Heart left ventricle (tissue), 16 donors: Measurements from ENCODE around the gene KLHDC1. TPM values are rescaled to one million over a fixed set of nuclear protein-coding genes. Genes with fewer than 3 reads are reported as not detected.
A peak's percentile ranks its signal among the peaks of the same experiment; 100 is the strongest.

Source experiments
- ATAC-seq, 4 donors: fragments of 200-7000 bp; cut with Tn5 transposase; one replicate each; pipeline ENCODE4 v1.9.1; 2020 to 2022; ENCODE audit warnings: moderate library complexity in 4 of 4, mild to moderate bottlenecking in 3 of 4, moderate number of reproducible peaks in 1 of 4
- DNase-seq, 5 donors: peaks; one replicate each; pipeline ENCODE4 v3.0.0-alpha.2; 2020
- H3K27ac ChIP-seq, 12 donors: fragments of 200-600 bp; sonication (generic) in 4 of 12; one replicate each; pipeline versions ENCODE4 v1.5.0 to v1.8.0; 2016 to 2022; ENCODE audit warnings: mild to moderate bottlenecking in 2 of 12
- H3K27me3 ChIP-seq, 9 donors: fragments of 200-600 bp; sonication (generic) in 2 of 9; one replicate each; pipeline versions ENCODE4 v1.5.1 to v1.8.0; 2016 to 2022; ENCODE audit warnings: mild to moderate bottlenecking in 3 of 9
- H3K36me3 ChIP-seq, 9 donors: fragments of 200-600 bp; sonication (generic) in 2 of 9; one replicate each; pipeline versions ENCODE4 v1.5.0 to v1.8.0; 2018 to 2022; ENCODE audit warnings: mild to moderate bottlenecking in 2 of 9
- H3K4me1 ChIP-seq, 12 donors: fragments of 200-600 bp; sonication (generic) in 4 of 12; one replicate each; pipeline versions ENCODE4 v1.5.0 to v1.8.0; 2016 to 2022; ENCODE audit warnings: mild to moderate bottlenecking in 3 of 12
- H3K4me3 ChIP-seq, 12 donors: fragments of 200-600 bp; sonication (generic) in 4 of 12; one replicate each; pipeline versions ENCODE4 v1.5.0 to v1.8.0; 2017 to 2022; ENCODE audit warnings: mild to moderate bottlenecking in 9 of 12, moderate library complexity in 4 of 12
- H3K9me3 ChIP-seq, 12 donors: fragments of 200-600 bp; sonication (generic) in 4 of 12; one replicate each; pipeline versions ENCODE4 v1.5.0 to v1.8.0; 2016 to 2022; ENCODE audit warnings: mild to moderate bottlenecking in 1 of 12
- POLR2A ChIP-seq, 2 donors: fragments of 450-650 bp; IDR thresholded peaks; one replicate each; pipeline ENCODE4 v1.6.1; 2017; ENCODE audit warnings: antibody characterized with exemption in 2 of 2, mild to moderate bottlenecking in 2 of 2, moderate library complexity in 2 of 2
- WGBS, 4 donors: extraction: QIAGEN DNeasy Blood & Tissue Kit in 2 of 4; methylation state at CpG; one replicate each; pipeline versions ENCODE4 v1.1.5 to v1.1.7; 2013 to 2018; 5-methylcytosine and 5-hydroxymethylcytosine counted together
- intact Hi-C, 10 donors: fragments of 100-400 bp; cut with DNase I; formaldehyde crosslinking; loops; one replicate each; pipeline versions ENCODE4 v1.11.1 to v1.14.2; 2022
- polyA plus RNA-seq, 2 donors: library from polyadenylated mRNA; stranded (reverse); fragments of 200-250 nt; gene quantifications; one replicate each; pipeline ENCODE4 v1.2.3, GENCODE V29; 2013
- total RNA-seq, 9 donors: library from RNA; depleted of rRNA in 2 of 9; stranded (reverse); fragments of >200 nt in 2 of 9; fragmentation: NEBNext Ultra II Directional in 3 of 9; extraction: Animal tissue kit (Norgen Biotek cat#: 25700) in 3 of 9; gene quantifications; one replicate each; pipeline versions ENCODE4 v1.1.0 to v1.2.4, GENCODE V29; 2016 to 2023
- TF ChIP-seq, protein P1 (sequence below), 12 donors: fragments of 200-600 bp; sonication (generic) in 4 of 12; IDR thresholded peaks; one replicate each; pipeline versions ENCODE4 v1.5.0 to v1.8.0; 2018 to 2022; ENCODE audit warnings: antibody characterized with exemption in 12 of 12, mild to moderate bottlenecking in 5 of 12
- donor health status: ischemic (EF 13 %, LVEDD 7.1; RV severe dilation, severe dysfunction).
- donor health status: healthy with polysubstance abuse.
- donor health status: DM: no; HTN: yes; CAD: no.
- donor health status: DM: no; HTN: no; CAD: no.
- donor health status: ischemic (EF 25% LVEDD 6.9; RV normal size, moderate dysfunction).
- donor health status: ischemic (EF 25% LVEDD 5.7; RV mildly dilated, moderate dysfunction).
- donor health status: healthy.
- donor health status: DM: yes; HTN: yes; CAD: no.
- donor health status: ischemic (EF 35%, LVEDD 5.7; RV mildly dilated, moderate dysfunction).
- donor health status: nonischemic (EF 11% LVEDD 7.7; RV severe dilation, severe dysfunction).
- donor health status: DM: yes; HTN: yes; CAD: no.
- donor health status: PGD.
- donor health status: ischemic (EF 29% LVEDD 5.4; RV normal size, mild dysfunction).
- donor health status: nonischemic (EF 23%, LVEDD 6.1; RV moderate dilation, normal function).

Gene KLHDC1
- total and polyA plus RNA-seq, 11 donors, result 1.1 to 9.8 (median 6.4) TPM

DNA sequence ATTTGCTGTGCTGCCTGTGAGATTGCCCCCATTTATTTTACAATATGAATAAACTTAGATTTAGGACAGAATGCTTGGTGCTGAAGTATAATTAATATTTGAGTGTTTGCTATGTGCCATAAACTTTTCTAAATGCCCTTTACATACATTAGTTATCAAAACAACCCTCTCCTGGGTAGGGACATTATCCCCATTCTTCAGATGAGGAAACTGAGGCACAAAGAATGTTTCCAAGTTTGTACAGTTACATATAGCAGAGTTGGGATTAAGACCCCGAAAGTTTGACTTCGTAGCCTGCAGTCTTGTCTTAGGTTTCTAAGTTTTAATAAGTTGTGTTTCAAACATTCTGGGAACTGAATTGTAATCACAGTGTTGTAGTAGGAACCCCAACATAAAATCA is 93.4 kb downstream of the KLHDC1 start:
- no peaks in the 10 kb centered on the region for H3K9me3 ChIP-seq
- TF ChIP-seq, protein P1, sequence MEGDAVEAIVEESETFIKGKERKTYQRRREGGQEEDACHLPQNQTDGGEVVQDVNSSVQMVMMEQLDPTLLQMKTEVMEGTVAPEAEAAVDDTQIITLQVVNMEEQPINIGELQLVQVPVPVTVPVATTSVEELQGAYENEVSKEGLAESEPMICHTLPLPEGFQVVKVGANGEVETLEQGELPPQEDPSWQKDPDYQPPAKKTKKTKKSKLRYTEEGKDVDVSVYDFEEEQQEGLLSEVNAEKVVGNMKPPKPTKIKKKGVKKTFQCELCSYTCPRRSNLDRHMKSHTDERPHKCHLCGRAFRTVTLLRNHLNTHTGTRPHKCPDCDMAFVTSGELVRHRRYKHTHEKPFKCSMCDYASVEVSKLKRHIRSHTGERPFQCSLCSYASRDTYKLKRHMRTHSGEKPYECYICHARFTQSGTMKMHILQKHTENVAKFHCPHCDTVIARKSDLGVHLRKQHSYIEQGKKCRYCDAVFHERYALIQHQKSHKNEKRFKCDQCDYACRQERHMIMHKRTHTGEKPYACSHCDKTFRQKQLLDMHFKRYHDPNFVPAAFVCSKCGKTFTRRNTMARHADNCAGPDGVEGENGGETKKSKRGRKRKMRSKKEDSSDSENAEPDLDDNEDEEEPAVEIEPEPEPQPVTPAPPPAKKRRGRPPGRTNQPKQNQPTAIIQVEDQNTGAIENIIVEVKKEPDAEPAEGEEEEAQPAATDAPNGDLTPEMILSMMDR (IDR thresholded peaks at IDR 0.05), result no peak
- no peak for TF ChIP-seq POLR2A (IDR thresholded peaks at IDR 0.05)
- no peak overlapping the region for H3K27ac ChIP-seq
- DNase-seq (no peak), ATAC-seq (no peak)
- H3K36me3 ChIP-seq, result peaks cover 0 to 100% (median 99%) of the 10 kb centered on the region in 9 donors
- H3K4me1 ChIP-seq, result no peaks in the 10 kb centered on the region
- WGBS, 4 donors, result 98 to 100% (median 98%) methylated on average over 2 of the region's 2 CpGs
- no peak overlapping the region for H3K4me3 ChIP-seq
- no peaks in the 10 kb centered on the region for H3K27me3 ChIP-seq
- intact Hi-C loops, result loop anchor here in 4 of 10 donors (5.0 to 10.0 kb wide), 3 partner anchors 41 to 58 kb away; no protein-coding TSS in a partner anchor

DNA sequence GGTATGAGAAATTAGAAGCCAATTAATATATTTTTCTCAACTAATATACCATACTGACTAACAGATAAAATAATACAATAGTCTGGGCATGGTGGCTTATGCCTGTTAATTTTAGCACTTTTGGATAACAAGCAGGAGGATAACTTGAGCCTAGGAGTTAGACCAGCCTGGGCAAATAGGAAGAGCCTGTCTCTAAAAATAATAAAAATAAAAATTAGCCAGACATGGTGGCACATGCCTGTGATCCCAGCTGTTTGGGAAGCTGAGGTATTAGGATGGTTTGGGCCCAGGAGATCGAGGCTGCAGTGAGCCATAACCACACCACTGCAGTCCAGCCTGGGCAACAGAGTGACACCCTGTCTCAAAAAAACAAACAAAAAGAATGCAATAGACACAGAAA is 99.7 kb downstream of the KLHDC1 start:
- WGBS, 4 donors, result 0% methylated on average over 1 of the region's 1 CpG
- H3K36me3 ChIP-seq, result peaks cover 0 to 100% (median 94%) of the 10 kb centered on the region in 9 donors
- no peak for TF ChIP-seq POLR2A (IDR thresholded peaks at IDR 0.05)
- TF ChIP-seq, protein P1 (IDR thresholded peaks at IDR 0.05), result no peak
- no peak overlapping the region for H3K4me3 ChIP-seq
- DNase-seq (no peak), ATAC-seq (peak in 1 of 4 donors; percentile 52)
- H3K27ac ChIP-seq, result no peak overlapping the region
- no peaks in the 10 kb centered on the region for H3K27me3 ChIP-seq
- no peaks in the 10 kb centered on the region for H3K9me3 ChIP-seq
- peaks cover 0 to 7% (median 0%) of the 10 kb centered on the region in 12 donors for H3K4me1 ChIP-seq
- intact Hi-C loops, result no loop called here

DNA sequence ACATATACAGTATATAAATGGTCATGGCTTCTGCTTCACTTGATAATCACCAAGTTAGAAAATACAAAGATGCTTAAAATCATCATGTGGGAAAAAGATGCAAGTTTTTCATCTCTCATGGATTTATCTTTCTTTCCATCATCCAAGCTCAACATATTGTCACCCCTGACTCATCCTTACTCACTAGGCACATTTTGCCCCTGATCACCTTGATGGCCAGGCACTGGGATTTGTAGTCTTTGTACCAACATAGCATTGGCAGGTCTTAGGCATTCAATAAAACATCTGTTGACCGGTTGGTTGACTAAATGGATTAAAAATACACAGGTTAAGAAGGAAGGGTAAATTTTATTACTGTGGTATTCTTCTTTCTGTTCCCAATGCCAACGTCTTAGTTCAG is 103.1 kb downstream of the KLHDC1 start:
- TF ChIP-seq, protein P1 (IDR thresholded peaks at IDR 0.05), result no peak
- no peak for TF ChIP-seq POLR2A (IDR thresholded peaks at IDR 0.05)
- DNase-seq (no peak), ATAC-seq (no peak)
- intact Hi-C loops, result loop anchor here in 2 of 10 donors (5.0 kb wide), 1 partner anchor 36 kb away; no protein-coding TSS in a partner anchor
- Histone ChIP-seq H3K27me3 (no peaks in the 10 kb centered on the region), H3K9me3 (no peaks in the 10 kb centered on the region), H3K27ac (no peak overlapping the region), H3K4me3 (no peak overlapping the region), H3K4me1 (peaks cover 0 to 7% (median 0%) of the 10 kb centered on the region in 12 donors), H3K36me3 (peaks cover 3 to 100% (median 94%) of the 10 kb centered on the region in 9 donors)
- WGBS, 4 donors, result 89 to 94% (median 92%) methylated on average over 2 of the region's 2 CpGs

Other genes starting within 250 kb of the KLHDC1 start
- 1,000 to 10,000 TPM in 2 of 9 donors, 100 to 1,000 TPM in 7; 507 to 4,598 (median 922) TPM for gene RPS29, start 106.7 kb upstream of the KLHDC1 start, total RNA-seq
- 1,000 to 10,000 TPM in 1 of 2 donors, 100 to 1,000 TPM in 1; 914 to 1,431 TPM for gene RPS29, start 106.7 kb upstream of the KLHDC1 start, polyA plus RNA-seq
- 10 to 100 TPM in 2 of 9 donors, 1 to 10 TPM in 7; 2.5 to 39.6 (median 7.5) TPM for gene LRR1, start 94.2 kb upstream of the KLHDC1 start, total RNA-seq
- 1 to 10 TPM; 2.1 to 7.1 TPM for gene LRR1, start 94.2 kb upstream of the KLHDC1 start, polyA plus RNA-seq
- 100 to 1,000 TPM; 107 to 262 (median 138) TPM for gene RPL36AL, start 72.5 kb upstream of the KLHDC1 start, total RNA-seq
- gene RPL36AL, start 72.5 kb upstream of the KLHDC1 start, polyA plus RNA-seq, result 100 to 1,000 TPM; 328 to 512 TPM
- gene MGAT2, start 72.3 kb upstream of the KLHDC1 start, total RNA-seq, result 10 to 100 TPM; 12.5 to 28.8 (median 16.4) TPM
- gene MGAT2, start 72.3 kb upstream of the KLHDC1 start, polyA plus RNA-seq, result 10 to 100 TPM in 1 of 2 donors, 1 to 10 TPM in 1; 6.8 to 28.1 TPM
- gene DNAAF2, start 57.9 kb upstream of the KLHDC1 start, total RNA-seq, result 10 to 100 TPM in 1 of 9 donors, 1 to 10 TPM in 8; 3.6 to 10.0 (median 5.1) TPM
- 1 to 10 TPM; 3.4 to 6.7 TPM for gene DNAAF2, start 57.9 kb upstream of the KLHDC1 start, polyA plus RNA-seq
- gene POLE2, start 4.9 kb upstream of the KLHDC1 start, total RNA-seq, result 1 to 10 TPM in 4 of 9 donors, under 1 TPM in 4, not detected in 1; 0.25 to 3.4 (median 0.91) TPM
- gene POLE2, start 4.9 kb upstream of the KLHDC1 start, polyA plus RNA-seq, result 1 to 10 TPM in 1 of 2 donors, under 1 TPM in 1; 0.88 to 1.2 TPM
- gene KLHDC2, start 75.0 kb downstream of the KLHDC1 start, total RNA-seq, result 10 to 100 TPM; 68.2 to 93.6 (median 85.9) TPM
- 10 to 100 TPM; 40.7 to 48.9 TPM for gene KLHDC2, start 75.0 kb downstream of the KLHDC1 start, polyA plus RNA-seq
- gene NEMF, start 159.7 kb downstream of the KLHDC1 start, total RNA-seq, result 10 to 100 TPM; 26.7 to 69.7 (median 52.8) TPM
- 10 to 100 TPM; 30.5 to 33.3 TPM for gene NEMF, start 159.7 kb downstream of the KLHDC1 start, polyA plus RNA-seq
- gene ARF6, start 200.0 kb downstream of the KLHDC1 start, total RNA-seq, result 10 to 100 TPM; 20.8 to 49.3 (median 27.4) TPM
- gene ARF6, start 200.0 kb downstream of the KLHDC1 start, polyA plus RNA-seq, result 10 to 100 TPM; 12.0 to 29.2 TPM